HCT116 (cell line): ENCODE measurements around the gene PIK3R6.

ENCODE experiments used
- EZH2 ChIP-seq: fragments of 200-600 bp; sonication (generic); IDR thresholded peaks from 2 replicates; pipeline ENCODE4 v1.6.1; 2017; ENCODE audit warnings: antibody characterized with exemption, mixed run types
- EZH2phosphoT487 ChIP-seq: fragments of 200-600 bp; IDR thresholded peaks from 2 replicates; pipeline ENCODE4 v1.6.1; 2018; ENCODE audit warnings: antibody characterized with exemption, borderline replicate concordance
- MAX ChIP-seq: IDR thresholded peaks from 2 replicates; pipeline ENCODE4 v1.6.1; 2012
- POLR2A ChIP-seq: IDR thresholded peaks from 2 replicates; pipeline ENCODE4 v1.7.0; 2011; ENCODE audit warnings: borderline replicate concordance; ENCODE audit not compliant: insufficient read depth, insufficient read length; ENCODE audit errors: extremely low read depth
- POLR2AphosphoS5 ChIP-seq: IDR thresholded peaks from 2 replicates; pipeline ENCODE4 v1.6.1; 2011; ENCODE audit warnings: mild to moderate bottlenecking, low read depth, low read length, moderate library complexity
- SP1 ChIP-seq: IDR thresholded peaks from 2 replicates; pipeline ENCODE4 v1.6.1; 2012; ENCODE audit warnings: low read depth
- ZFX ChIP-seq: fragments of 450-650 bp; IDR thresholded peaks from 2 replicates; pipeline ENCODE4 v1.6.1; 2017
- TF ChIP-seq, protein P1 (sequence below), 3 experiments: fragments of 200-600 bp in 1 of 3; sonication (generic) in 1 of 3; IDR thresholded peaks in 2 of 3; conservative IDR thresholded peaks in 1 of 3; 2 replicates each; pipeline ENCODE4 v1.5.1; 2012 to 2017; ENCODE audit warnings: low read depth in 2 of 3, low read length in 2 of 3, antibody characterized with exemption in 1 of 3, borderline replicate concordance in 1 of 3, control low read depth in 1 of 3, mild to moderate bottlenecking in 1 of 3, mixed read lengths in 1 of 3, mixed run types in 1 of 3, moderate library complexity in 1 of 3; ENCODE audit not compliant: insufficient read depth in 1 of 3

DNA sequence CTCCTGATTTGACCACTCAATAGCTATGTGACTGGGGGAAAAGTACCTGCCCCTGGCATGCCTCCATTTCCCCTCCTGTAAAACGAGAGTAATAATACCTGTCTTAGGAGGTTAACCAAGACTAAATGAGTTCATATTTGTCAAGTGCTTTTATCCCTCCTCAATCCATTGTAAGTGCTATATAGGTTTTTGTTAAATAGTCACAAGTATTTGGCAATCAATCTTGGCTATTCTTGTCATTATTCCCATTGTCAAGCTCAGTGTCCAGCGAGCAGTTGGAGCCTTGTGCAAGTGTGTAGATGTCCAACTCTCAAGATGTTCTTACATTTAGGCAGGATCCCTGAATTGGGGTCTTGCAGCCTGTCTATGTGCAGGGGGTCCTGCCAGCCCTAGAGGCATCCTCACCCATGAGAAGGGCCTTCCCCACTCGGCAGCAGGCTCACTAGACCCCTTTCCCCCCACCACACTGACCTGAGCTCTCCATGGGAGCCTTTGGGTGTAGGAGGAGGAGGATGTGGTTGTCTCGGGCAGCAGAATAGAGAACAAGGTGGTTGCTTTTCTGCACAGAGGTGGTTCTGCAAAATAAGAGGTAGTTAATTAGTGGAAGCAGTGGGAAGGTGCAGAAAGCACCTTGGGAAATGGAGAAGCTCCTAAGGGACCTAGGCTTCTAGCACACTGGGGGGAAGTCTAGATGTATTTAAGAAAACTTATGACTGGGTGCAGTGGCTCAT lies 18.0 kb downstream of the PIK3R6 start:
- TF ChIP-seq, protein P1, sequence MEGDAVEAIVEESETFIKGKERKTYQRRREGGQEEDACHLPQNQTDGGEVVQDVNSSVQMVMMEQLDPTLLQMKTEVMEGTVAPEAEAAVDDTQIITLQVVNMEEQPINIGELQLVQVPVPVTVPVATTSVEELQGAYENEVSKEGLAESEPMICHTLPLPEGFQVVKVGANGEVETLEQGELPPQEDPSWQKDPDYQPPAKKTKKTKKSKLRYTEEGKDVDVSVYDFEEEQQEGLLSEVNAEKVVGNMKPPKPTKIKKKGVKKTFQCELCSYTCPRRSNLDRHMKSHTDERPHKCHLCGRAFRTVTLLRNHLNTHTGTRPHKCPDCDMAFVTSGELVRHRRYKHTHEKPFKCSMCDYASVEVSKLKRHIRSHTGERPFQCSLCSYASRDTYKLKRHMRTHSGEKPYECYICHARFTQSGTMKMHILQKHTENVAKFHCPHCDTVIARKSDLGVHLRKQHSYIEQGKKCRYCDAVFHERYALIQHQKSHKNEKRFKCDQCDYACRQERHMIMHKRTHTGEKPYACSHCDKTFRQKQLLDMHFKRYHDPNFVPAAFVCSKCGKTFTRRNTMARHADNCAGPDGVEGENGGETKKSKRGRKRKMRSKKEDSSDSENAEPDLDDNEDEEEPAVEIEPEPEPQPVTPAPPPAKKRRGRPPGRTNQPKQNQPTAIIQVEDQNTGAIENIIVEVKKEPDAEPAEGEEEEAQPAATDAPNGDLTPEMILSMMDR (IDR thresholded peaks at IDR 0.05 in 2 of 3, conservative IDR thresholded peaks at IDR 0.05 in 1 of 3; ENCODE audit: borderline replicate concordance in 1 of 3, insufficient read depth in 1 of 3, low read depth in 2 of 3, low read length in 2 of 3): no peak
- TF ChIP-seq POLR2A: no peak
- no peak for TF ChIP-seq POLR2AphosphoS5
- TF ChIP-seq MAX: no peak
- no peak for TF ChIP-seq ZFX
- no peak for TF ChIP-seq SP1
- no peak for TF ChIP-seq EZH2phosphoT487
- no peak for TF ChIP-seq EZH2
